GM23338 (cell line): Measurements from ENCODE around the gene ABCF2. TPM values are rescaled to one million over a fixed set of nuclear protein-coding genes. Genes with fewer than 3 reads are reported as not detected.

ENCODE experiments used
- ATAC-seq: fragments of 200-7000 bp; cut with Tn5 transposase; 3 replicates; pipeline ENCODE4 v1.9.1; 2020
- DNase-seq: peaks from one replicate; pipeline ENCODE4 v3.0.0-alpha.2; 2015; ENCODE audit warnings: low spot score
- H2AFZ ChIP-seq: fragments of 200-600 bp; sonication (generic); 2 replicates; pipeline ENCODE4 v1.8.0; 2016; ENCODE audit warnings: antibody characterized with exemption, mild to moderate bottlenecking, moderate library complexity
- H3F3A ChIP-seq: fragments of 200-600 bp; sonication (generic); replicated peaks from 2 replicates; pipeline ENCODE4 v1.8.0; 2017; ENCODE audit warnings: antibody characterized with exemption, mixed run types, low read depth
- H3K27ac ChIP-seq: fragments of 200-600 bp; sonication (generic); 2 replicates; pipeline ENCODE4 v1.6.1; 2016; ENCODE audit warnings: low read depth
- H3K27me3 ChIP-seq: fragments of 200-600 bp; sonication (generic); 2 replicates; pipeline ENCODE4 v1.8.0; 2016; ENCODE audit warnings: mild to moderate bottlenecking, mixed run types, moderate library complexity; ENCODE audit not compliant: insufficient read depth
- H3K36me3 ChIP-seq: fragments of 200-600 bp; sonication (generic); 2 replicates; pipeline ENCODE4 v1.8.0; 2016; ENCODE audit warnings: mild to moderate bottlenecking; ENCODE audit not compliant: insufficient read depth
- H3K4me1 ChIP-seq: fragments of 200-600 bp; sonication (generic); 2 replicates; pipeline ENCODE4 v1.8.0; 2016; ENCODE audit warnings: mild to moderate bottlenecking, moderate library complexity; ENCODE audit not compliant: insufficient read depth
- H3K4me2 ChIP-seq: fragments of 200-600 bp; sonication (generic); 2 replicates; pipeline ENCODE4 v1.7.1; 2017; ENCODE audit warnings: mixed run types
- H3K4me3 ChIP-seq: fragments of 200-600 bp; sonication (generic); 2 replicates; pipeline ENCODE4 v1.6.1; 2016; ENCODE audit warnings: mixed run types
- H3K79me2 ChIP-seq: fragments of 200-600 bp; sonication (generic); replicated peaks from 2 replicates; pipeline ENCODE4 v1.8.0; 2017; ENCODE audit warnings: mild to moderate bottlenecking; ENCODE audit not compliant: insufficient read depth
- H3K9me2 ChIP-seq: fragments of 200-600 bp; sonication (generic); 2 replicates; pipeline ENCODE4 v1.8.0; 2017; ENCODE audit not compliant: insufficient read depth
- H4K20me1 ChIP-seq: fragments of 200-600 bp; sonication (generic); replicated peaks from 2 replicates; pipeline ENCODE4 v1.8.0; 2017; ENCODE audit warnings: mild to moderate bottlenecking; ENCODE audit not compliant: insufficient read depth
- H3K27ac Mint-ChIP-seq: 2 replicates; pipeline ENCODE4 v1.8.0; 2020; ENCODE audit warnings: inconsistent platforms, mild to moderate bottlenecking, moderate library complexity, mixed read lengths
- H3K27me3 Mint-ChIP-seq: 3 replicates; pipeline ENCODE4 v1.8.0; 2022; ENCODE audit warnings: low read depth, mild to moderate bottlenecking, moderate library complexity, mixed read lengths, inconsistent platforms; ENCODE audit not compliant: insufficient read depth, poor library complexity
- H3K36me3 Mint-ChIP-seq: 3 replicates; pipeline ENCODE4 v1.8.0; 2021; ENCODE audit warnings: low read depth, mild to moderate bottlenecking, inconsistent platforms, moderate library complexity, mixed read lengths
- H3K4me1 Mint-ChIP-seq: 3 replicates; pipeline ENCODE4 v1.8.0; 2020; ENCODE audit warnings: mild to moderate bottlenecking, inconsistent platforms, mixed read lengths
- H3K4me3 Mint-ChIP-seq: 3 replicates; pipeline ENCODE4 v1.8.0; 2021; ENCODE audit warnings: moderate library complexity, mild to moderate bottlenecking, inconsistent platforms, mixed read lengths
- H3K9me3 Mint-ChIP-seq: 3 replicates; pipeline ENCODE4 v1.8.0; 2020; ENCODE audit warnings: moderate library complexity, mild to moderate bottlenecking, inconsistent platforms, mixed read lengths
- CREB1 ChIP-seq: fragments of 250-450 bp; sonication (Bioruptor Pico); IDR thresholded peaks from 2 replicates; pipeline ENCODE4 v1.5.0; 2020; ENCODE audit warnings: low read depth, mild to moderate bottlenecking, moderate library complexity
- CTCF ChIP-seq, 2 experiments: fragments of 200-600 bp in 1 of 2; sonication (generic) in 1 of 2; conservative IDR thresholded peaks; 2 replicates each; pipeline versions ENCODE4 v1.5.1 to v1.6.1; 2016 to 2017; ENCODE audit warnings: antibody characterized with exemption in 2 of 2, low read depth in 2 of 2, mild to moderate bottlenecking in 2 of 2, moderate library complexity in 1 of 2
- EZH2 ChIP-seq: fragments of 200-600 bp; sonication (generic); IDR thresholded peaks from one replicate; pipeline ENCODE4 v1.8.0; 2017; ENCODE audit warnings: antibody characterized with exemption, mild to moderate bottlenecking, low read depth; ENCODE audit not compliant: unreplicated experiment
- EZH2phosphoT487 ChIP-seq: fragments of 200-600 bp; sonication (generic); IDR thresholded peaks from one replicate; pipeline ENCODE4 v1.8.1; 2018; ENCODE audit warnings: antibody characterized with exemption; ENCODE audit not compliant: unreplicated experiment
- JUNB ChIP-seq: IDR thresholded peaks from one replicate; pipeline ENCODE4 v1.6.1; 2016; ENCODE audit warnings: antibody characterized with exemption; ENCODE audit not compliant: unreplicated experiment
- NANOG ChIP-seq: IDR thresholded peaks from 2 replicates; pipeline ENCODE4 v1.6.1; 2016; ENCODE audit warnings: antibody characterized with exemption, borderline replicate concordance
- POLR2AphosphoS5 ChIP-seq: IDR thresholded peaks from 2 replicates; pipeline ENCODE4 v1.6.1; 2016; ENCODE audit warnings: antibody characterized with exemption, low read depth
- REST ChIP-seq: IDR thresholded peaks from one replicate; pipeline ENCODE4 v1.6.1; 2018; ENCODE audit warnings: antibody characterized with exemption; ENCODE audit not compliant: unreplicated experiment
- ZNF331 ChIP-seq: fragments of 250-450 bp; sonication (Bioruptor Pico); IDR thresholded peaks from 2 replicates; pipeline ENCODE4 v1.5.0; 2020; ENCODE audit warnings: low read depth, mild to moderate bottlenecking, moderate library complexity
- polyA plus RNA-seq: library from polyadenylated mRNA; unstranded; fragments of >200 nt; fragmentation: Nextera tagmentation; extraction: Ambion mirVana; gene quantifications from 2 replicates; pipeline ENCODE4 v1.2.1, GENCODE V29; 2016
- total RNA-seq: library from RNA; depleted of rRNA; stranded (reverse); fragments of >200 nt; shearing (Covaris generic); gene quantifications from 2 replicates; pipeline ENCODE4 v1.2.3, GENCODE V29; 2014

ABCF2 gene
- total and polyA plus RNA-seq, 2 experiments from 2014 or later = 18.7 to 58.7 TPM

- Mint-ChIP-seq H3K4me3 (no peak overlapping the region), H3K36me3 (no peaks in the 10 kb centered on the region; the same call in 2 of the 3 replicates), H3K9me3 (no peaks in the 10 kb centered on the region), H3K27me3 (peaks cover 33% of the 10 kb centered on the region), H3K27ac (no peak overlapping the region), H3K4me1 (peaks cover 27% of the 10 kb centered on the region)
- peaks cover 4% of the 10 kb centered on the region; the same call in 1 of the 2 replicates for H3K4me1 ChIP-seq
- no peaks in the 10 kb centered on the region for H4K20me1 ChIP-seq
- TF ChIP-seq REST (no peak), CTCF (conservative IDR thresholded peaks at IDR 0.05; ENCODE audit: low read depth in 2 of 2) (no peak)
- H3K4me2 ChIP-seq = no peak overlapping the region
- H3K36me3 ChIP-seq = no peaks in the 10 kb centered on the region
- no peak for DNase-seq
- ATAC-seq = no peak
- H3F3A ChIP-seq = peaks cover under 1% of the 10 kb centered on the region; the same call in 1 of the 2 replicates
- H3K79me2 ChIP-seq = no peaks in the 10 kb centered on the region
- H3K27me3 ChIP-seq = peaks cover 16% of the 10 kb centered on the region
- H3K9me2 ChIP-seq = no peaks in the 10 kb centered on the region
- H3K4me3 ChIP-seq = no peak overlapping the region
- H3K27ac ChIP-seq = no peak overlapping the region
- H2AFZ ChIP-seq = no peak overlapping the region
These were observed 31.0 kb upstream of the ABCF2 start for GRCh38 chr7:151257990-151258389.

GRCh38 chr7:151256410-151257045, 29.5 kb upstream of the ABCF2 start:
- Mint-ChIP-seq H3K27ac (no peak overlapping the region), H3K4me1 (peaks cover 34% of the 10 kb centered on the region), H3K9me3 (no peaks in the 10 kb centered on the region), H3K36me3 (no peaks in the 10 kb centered on the region; the same call in 2 of the 3 replicates), H3K27me3 (peaks cover 42% of the 10 kb centered on the region), H3K4me3 (no peak overlapping the region)
- Histone ChIP-seq H3K4me1 (peaks cover 10% of the 10 kb centered on the region), H3K9me2 (no peaks in the 10 kb centered on the region), H2AFZ (no peak overlapping the region), H4K20me1 (no peaks in the 10 kb centered on the region), H3K27me3 (peaks cover 23% of the 10 kb centered on the region), H3F3A (peaks cover 5% of the 10 kb centered on the region), H3K79me2 (no peaks in the 10 kb centered on the region), H3K4me2 (no peak overlapping the region), H3K36me3 (no peaks in the 10 kb centered on the region), H3K27ac (no peak overlapping the region), H3K4me3 (no peak overlapping the region)
- no peak for ATAC-seq
- no peak for DNase-seq
- TF ChIP-seq REST (no peak), CTCF (conservative IDR thresholded peaks at IDR 0.05; ENCODE audit: low read depth in 2 of 2) (no peak), EZH2 (no peak), POLR2AphosphoS5 (no peak), ZNF331 (CRISPR knock-in tag) (no peak), EZH2phosphoT487 (no peak), NANOG (no peak), JUNB (no peak), CREB1 (CRISPR knock-in tag) (no peak)
